Prostate gland (tissue), 2 donors: ENCODE measurements around the gene CAB39. TPM values are rescaled to one million over a fixed set of nuclear protein-coding genes. Genes with fewer than 3 reads are reported as not detected.
A peak's percentile ranks its signal among the peaks of the same experiment; 100 is the strongest.

ENCODE experiments used
- DNase-seq: peaks from one replicate; pipeline ENCODE4 v3.0.0-alpha.2; 2019; ENCODE audit warnings: low spot score
- H3K27ac ChIP-seq, 2 donors: fragments of 200-600 bp; sonication (generic); 2 replicates each; pipeline ENCODE4 v1.5.1; 2017 to 2019
- H3K27me3 ChIP-seq: fragments of 200-600 bp; sonication (generic); replicated peaks from 2 replicates; pipeline ENCODE4 v1.5.1; 2019; ENCODE audit not compliant: insufficient read depth
- H3K36me3 ChIP-seq, 2 donors: fragments of 200-600 bp; sonication (generic); 1 replicate in 1 of 2; 2 replicates in 1 of 2; pipeline versions ENCODE4 v1.5.1 to v1.8.1; 2017 to 2019
- H3K4me1 ChIP-seq: fragments of 200-600 bp; sonication (generic); replicated peaks from 2 replicates; pipeline ENCODE4 v1.5.1; 2019
- H3K4me3 ChIP-seq, 2 donors: fragments of 200-600 bp; sonication (generic); 2 replicates each; pipeline ENCODE4 v1.5.1; 2017 to 2019
- H3K9me3 ChIP-seq: fragments of 200-600 bp; sonication (generic); 2 replicates; pipeline ENCODE4 v1.5.1; 2017
- CTCF ChIP-seq, 4 experiments: fragments of 200-600 bp in 2 of 4; fragments of 450-650 bp in 2 of 4; sonication (generic) in 2 of 4; IDR thresholded peaks; 1 replicate in 3 of 4; 2 replicates in 1 of 4; pipeline ENCODE4 v1.5.1; 2016 to 2019; ENCODE audit warnings: antibody characterized with exemption in 4 of 4, mild to moderate bottlenecking in 2 of 4, moderate library complexity in 2 of 4
- POLR2A ChIP-seq: fragments of 450-650 bp; IDR thresholded peaks from one replicate; pipeline ENCODE4 v1.6.1; 2016; ENCODE audit warnings: antibody characterized with exemption, mild to moderate bottlenecking
- POLR2AphosphoS5 ChIP-seq: sonication (generic); formaldehyde crosslinking; IDR thresholded peaks from one replicate; pipeline ENCODE4 v1.6.1; 2017; ENCODE audit warnings: antibody characterized with exemption
- WGBS: methylation state at CpG from one replicate; pipeline ENCODE4 v1.1.5; 2018; 5-methylcytosine and 5-hydroxymethylcytosine counted together
- intact Hi-C: fragments of 100-400 bp; cut with DNase I; formaldehyde crosslinking; loops from one replicate; pipeline ENCODE4 v1.14.2; 2022
- small RNA-seq, 2 donors: library from RNA; depleted of rRNA; stranded (forward); fragments of <200 nt; gene quantifications; one replicate each; pipeline ENCODE3, GENCODE V24; 2016
- total RNA-seq, 2 donors: library from RNA; depleted of rRNA; stranded (reverse); fragments of >200 nt; gene quantifications; one replicate each; pipeline ENCODE4 v1.1.0, GENCODE V29; 2016

The CAB39 gene
- total RNA-seq, 2 donors from 2014 or later = 75.4 to 105 TPM

- intact Hi-C loops = no loop called here
- Histone ChIP-seq H3K36me3 (no peaks in the 10 kb centered on the region), H3K27ac (peak overlapping the region; percentile 17 to 54), H3K4me1 (peaks cover 12% of the 10 kb centered on the region), H3K9me3 (no peaks in the 10 kb centered on the region), H3K27me3 (no peaks in the 10 kb centered on the region), H3K4me3 (no peak overlapping the region)
- DNase-seq = no peak
- TF ChIP-seq CTCF (IDR thresholded peaks at IDR 0.05) (no peak), POLR2A (no peak), POLR2AphosphoS5 (no peak)
- WGBS = 63% methylated on average over 11 of the region's 11 CpGs
These were observed 157.4 kb downstream of the CAB39 start for GRCh38 chr2:230869914-230870543.

Small RNAs within 50 kb of the gene (small RNA-seq; reads per million reads assigned to genes)
- gene BANF1P3 = 0 reads per million in 2 donors
- gene RNU6-268P = 0 to 0.09 reads per million in 2 donors

Other genes with a start within 250 kb of the CAB39 start
- gene ITM2C, start 152.1 kb downstream of the CAB39 start, total RNA-seq = 100 to 1,000 TPM; 104 to 137 TPM
- 1 to 10 TPM in 1 of 2 donors, under 1 TPM in 1; 0.77 to 3.0 TPM for gene GPR55, start 212.4 kb downstream of the CAB39 start, total RNA-seq